NCI-H2196 treated with DMSO at 0.1 percent for 48 hours (cell line): ENCODE data around the gene KLK4.
A peak's percentile ranks its signal among the peaks of the same experiment; 100 is the strongest.

Experiments used
- DNase-seq: peaks from one replicate; lab custom pipeline; 2025; ENCODE audit not compliant: unreplicated experiment; lab: John Stamatoyannopoulos, UW

Gene KLK4

GRCh38 chr19:50911206-50912101, at the start of gene KLK4:
Gene KLK4 (minus strand): TSS chr19:50911395. CDS start chr19:50910738, 657 bp downstream.
- DNase-seq: no peak

GRCh38 chr19:50959731-50960500, 48.7 kb upstream of the KLK4 start:
- no peak for DNase-seq

GRCh38 chr19:50957587-50957986, 46.4 kb upstream of the KLK4 start:
- DNase-seq: no peak

GRCh38 chr19:50952910-50953309, 41.7 kb upstream of the KLK4 start, which contains the start of gene KLK5:
Gene KLK5 (minus strand): TSS chr19:50953038. CDS start chr19:50952657, 381 bp downstream.
- no peak for DNase-seq

GRCh38 chr19:50949861-50950260, 38.7 kb upstream of the KLK4 start:
- no peak for DNase-seq

GRCh38 chr19:50947123-50947522, 35.9 kb upstream of the KLK4 start:
- no peak for DNase-seq

GRCh38 chr19:50944795-50945194, 33.6 kb upstream of the KLK4 start:
- no peak for DNase-seq

- no peak for DNase-seq
These were observed 32.1 kb upstream of the KLK4 start for GRCh38 chr19:50943074-50943828.

GRCh38 chr19:50939596-50939995, 28.4 kb upstream of the KLK4 start:
- no peak for DNase-seq

- no peak for DNase-seq
These were observed 22.4 kb upstream of the KLK4 start for GRCh38 chr19:50933640-50934039.

GRCh38 chr19:50932690-50933083, 21.5 kb upstream of the KLK4 start:
- DNase-seq: no peak

GRCh38 chr19:50932018-50932689, 21.0 kb upstream of the KLK4 start:
- no peak for DNase-seq

- DNase-seq: no peak
These were observed 19.8 kb upstream of the KLK4 start for GRCh38 chr19:50931023-50931422.

GRCh38 chr19:50928831-50929230, 17.6 kb upstream of the KLK4 start:
- no peak for DNase-seq

GRCh38 chr19:50926144-50926543, 14.9 kb upstream of the KLK4 start:
- DNase-seq: no peak

GRCh38 chr19:50925734-50926133, 14.5 kb upstream of the KLK4 start:
- no peak for DNase-seq

- DNase-seq: no peak
These were observed 13.4 kb upstream of the KLK4 start for GRCh38 chr19:50924586-50924985.

- DNase-seq: peak; percentile 90
These were observed 11.2 kb upstream of the KLK4 start for GRCh38 chr19:50922317-50922853.

- DNase-seq: peak; percentile 49
These were observed 10.5 kb upstream of the KLK4 start for GRCh38 chr19:50921426-50922316.
